Thymus (tissue), 14 donors: ENCODE measurements around the gene YTHDC1. TPM values are rescaled to one million over a fixed set of nuclear protein-coding genes. Genes with fewer than 3 reads are reported as not detected.
"Not testable (repeated sequence)": the region's sequence is repeated elsewhere in the genome, so short reads cannot be mapped to it uniquely, and the experiment has no call there.

Experiments
- DNase-seq, 9 donors: peaks; one replicate each; pipeline ENCODE4 v3.0.0-alpha.2; 2013; ENCODE audit warnings: low spot score in 9 of 9, low read depth in 6 of 9, missing footprints in 1 of 9
- H3K27ac ChIP-seq, 2 donors: one replicate each; pipeline ENCODE4 v1.5.1; 2013; ENCODE audit warnings: control low read depth in 1 of 2, low read depth in 1 of 2, low read length in 1 of 2, mild to moderate bottlenecking in 1 of 2, moderate library complexity in 1 of 2
- H3K27me3 ChIP-seq, 2 donors: one replicate each; pipeline ENCODE4 v1.5.1; 2013; ENCODE audit warnings: low read length in 1 of 2; ENCODE audit not compliant: control insufficient read depth in 2 of 2, insufficient read depth in 1 of 2
- H3K36me3 ChIP-seq, 2 donors: one replicate each; pipeline ENCODE4 v1.5.1; 2013; ENCODE audit warnings: low read length in 1 of 2, mild to moderate bottlenecking in 1 of 2, moderate library complexity in 1 of 2; ENCODE audit not compliant: control insufficient read depth in 2 of 2, insufficient read depth in 2 of 2
- H3K4me1 ChIP-seq, 2 donors: one replicate each; pipeline ENCODE4 v1.5.1; 2013; ENCODE audit warnings: low read length in 2 of 2; ENCODE audit not compliant: control insufficient read depth in 2 of 2, insufficient read depth in 2 of 2
- H3K4me3 ChIP-seq, 2 donors: one replicate each; pipeline ENCODE4 v1.5.1; 2013; ENCODE audit warnings: low read length in 2 of 2, control low read depth in 1 of 2, mild to moderate bottlenecking in 1 of 2
- H3K9me3 ChIP-seq, 2 donors: one replicate each; pipeline ENCODE4 v1.5.1; 2013; ENCODE audit warnings: low read length in 1 of 2, mild to moderate bottlenecking in 1 of 2; ENCODE audit not compliant: control insufficient read depth in 2 of 2, insufficient read depth in 1 of 2
- WGBS: extraction: QIAGEN DNeasy Blood & Tissue Kit; methylation state at CpG from one replicate; pipeline ENCODE4 v1.1.7; 2013; 5-methylcytosine and 5-hydroxymethylcytosine counted together
- long read RNA-seq, 10 donors: transcript quantifications; one replicate each; lab custom pipeline, GENCODE V29; 2026
- polyA plus RNA-seq: library from polyadenylated mRNA; stranded (reverse); fragments of 200-250 nt; gene quantifications from one replicate; pipeline ENCODE4 v1.2.3, GENCODE V29; 2013
- total RNA-seq: library from RNA; stranded (reverse); fragments of 120-200 nt; gene quantifications from one replicate; pipeline ENCODE4 v1.2.4, GENCODE V29; 2013
- donor health status: healthy.

YTHDC1 gene
- 69.4 TPM for total RNA-seq
- 90.8 TPM for polyA plus RNA-seq
- long read RNA-seq, donor 1 = 0 reads
- long read RNA-seq, donor 2 = 0 reads
- long read RNA-seq, donor 3, full-length matches to known transcripts = 9 of 54 reads
- long read RNA-seq, donor 3, partial matches to known transcripts = 45 of 54 reads
- long read RNA-seq, donor 3, other reads (novel, unspliced or antisense) = 0 of 54 reads
- long read RNA-seq, donor 4, partial matches to known transcripts = 29 of 34 reads
- long read RNA-seq, donor 4, other reads (novel, unspliced or antisense) = 0 of 34 reads
- long read RNA-seq, donor 5, full-length matches to known transcripts = 8 of 58 reads
- long read RNA-seq, donor 5, partial matches to known transcripts = 50 of 58 reads
- long read RNA-seq, donor 5, other reads (novel, unspliced or antisense) = 0 of 58 reads
- long read RNA-seq, donor 6, full-length matches to known transcripts = 5 of 23 reads
- long read RNA-seq, donor 6, partial matches to known transcripts = 18 of 23 reads
- long read RNA-seq, donor 6, other reads (novel, unspliced or antisense) = 0 of 23 reads
- long read RNA-seq, donor 7, partial matches to known transcripts = 19 of 19 reads
- long read RNA-seq, donor 7, other reads (novel, unspliced or antisense) = 0 of 19 reads
- long read RNA-seq, donor 8, full-length matches to known transcripts = 2 of 2 reads
- long read RNA-seq, donor 8, partial matches to known transcripts = 0 of 2 reads
- long read RNA-seq, donor 8, other reads (novel, unspliced or antisense) = 0 of 2 reads
- long read RNA-seq, donor 9, full-length matches to known transcripts = 6 of 11 reads
- long read RNA-seq, donor 9, partial matches to known transcripts = 5 of 11 reads
- long read RNA-seq, donor 9, other reads (novel, unspliced or antisense) = 0 of 11 reads
- long read RNA-seq, donor 10, partial matches to known transcripts = 41 of 43 reads
- long read RNA-seq, donor 10, other reads (novel, unspliced or antisense) = 0 of 43 reads

GRCh38 chr4:68349649-68350360, at the start of gene YTHDC1:
YTHDC1 (minus strand) TSS chr4:68350090; CDS start chr4:68349753, 337 bp downstream.
- 1% methylated on average over 67 of the region's 67 CpGs for WGBS
- H3K36me3 ChIP-seq = peaks cover 0 to 2% of the 10 kb centered on the region in 2 donors
- DNase-seq = peak; percentile 92 to 98 (median 95)
- H3K27me3 ChIP-seq = peaks cover 0 to 6% of the 10 kb centered on the region in 2 donors
- H3K9me3 ChIP-seq = peaks cover 0 to 4% of the 10 kb centered on the region in 2 donors
- peaks cover 0 to 6% of the 10 kb centered on the region in 2 donors for H3K4me1 ChIP-seq
- H3K4me3 ChIP-seq = peak within 1 kb of the TSS; percentile 76 to 88
- peak within 1 kb of the TSS; percentile 100 for H3K27ac ChIP-seq

GRCh38 chr4:68399306-68399705, 49.4 kb upstream of the YTHDC1 start:
- Histone ChIP-seq H3K27me3 (no peaks in the 10 kb centered on the region), H3K36me3 (no peaks in the 10 kb centered on the region)

GRCh38 chr4:68396756-68397155, 46.9 kb upstream of the YTHDC1 start:
- Histone ChIP-seq H3K4me1 (no peaks in the 10 kb centered on the region), H3K27me3 (no peaks in the 10 kb centered on the region), H3K4me3 (no peak overlapping the region), H3K36me3 (no peaks in the 10 kb centered on the region), H3K27ac (no peak overlapping the region), H3K9me3 (no peaks in the 10 kb centered on the region)
- WGBS = 100% methylated on average over 1 of the region's 1 CpG
- no peak for DNase-seq

More at GRCh38 chr4:68399306-68399705, 49.4 kb upstream of the YTHDC1 start:
- no peak overlapping the region for H3K4me3 ChIP-seq
- H3K27ac ChIP-seq = no peak overlapping the region
- H3K4me1 ChIP-seq = no peaks in the 10 kb centered on the region
- DNase-seq = no peak
- 92% methylated on average over 4 of the region's 4 CpGs for WGBS
- H3K9me3 ChIP-seq = no peaks in the 10 kb centered on the region

- no peaks in the 10 kb centered on the region for H3K9me3 ChIP-seq
- no peaks in the 10 kb centered on the region for H3K36me3 ChIP-seq
- no peaks in the 10 kb centered on the region for H3K27me3 ChIP-seq
- no peak for DNase-seq
- no peak overlapping the region for H3K27ac ChIP-seq
- H3K4me3 ChIP-seq = no peak overlapping the region
- WGBS = 62% methylated on average over 3 of the region's 3 CpGs
- no peaks in the 10 kb centered on the region for H3K4me1 ChIP-seq
Measured at GRCh38 chr4:68391436-68391835, 41.5 kb upstream of the YTHDC1 start.

- no peak for DNase-seq
- WGBS = 86% methylated on average over 1 of the region's 1 CpG
- Histone ChIP-seq H3K27ac (no peak overlapping the region), H3K4me3 (no peak overlapping the region), H3K9me3 (no peaks in the 10 kb centered on the region), H3K27me3 (no peaks in the 10 kb centered on the region), H3K36me3 (no peaks in the 10 kb centered on the region), H3K4me1 (no peaks in the 10 kb centered on the region)
Measured at GRCh38 chr4:68390205-68390935, 40.5 kb upstream of the YTHDC1 start.

- 89% methylated on average over 6 of the region's 6 CpGs for WGBS
Measured at GRCh38 chr4:68389386-68389913, 39.6 kb upstream of the YTHDC1 start.

GRCh38 chr4:68388347-68388865, 38.5 kb upstream of the YTHDC1 start:
- Histone ChIP-seq H3K27me3 (no peaks in the 10 kb centered on the region), H3K4me3 (no peak overlapping the region), H3K9me3 (no peaks in the 10 kb centered on the region), H3K36me3 (no peaks in the 10 kb centered on the region), H3K27ac (no peak overlapping the region), H3K4me1 (no peaks in the 10 kb centered on the region)
- no peak for DNase-seq
- 70% methylated on average over 4 of the region's 4 CpGs for WGBS

More at GRCh38 chr4:68389386-68389913, 39.6 kb upstream of the YTHDC1 start:
- DNase-seq, H3K27me3 ChIP-seq, H3K27ac ChIP-seq, H3K36me3 ChIP-seq, H3K4me1 ChIP-seq, H3K9me3 ChIP-seq, H3K4me3 ChIP-seq: not testable (repeated sequence)

GRCh38 chr4:68385267-68385666, 35.4 kb upstream of the YTHDC1 start:
- no peak overlapping the region for H3K27ac ChIP-seq
- H3K27me3 ChIP-seq = no peaks in the 10 kb centered on the region
- DNase-seq = no peak
- no peaks in the 10 kb centered on the region for H3K36me3 ChIP-seq
- no peaks in the 10 kb centered on the region for H3K9me3 ChIP-seq
- no peak overlapping the region for H3K4me3 ChIP-seq
- 97% methylated on average over 2 of the region's 2 CpGs for WGBS
- no peaks in the 10 kb centered on the region for H3K4me1 ChIP-seq
